OCI-LY7 (cell line): ENCODE measurements around the gene B4GALNT2. TPM values are rescaled to one million over a fixed set of nuclear protein-coding genes. Genes with fewer than 3 reads are reported as not detected.

Source experiments
- BruUV-seq: library from RNA; stranded (reverse); fragments of 400-500 nt; replicated peaks from 2 replicates; lab custom pipeline; 2021; lab: Mats Ljungman, UMichigan
- CTCF ChIA-PET: fragments of 300-600 bp; sonication (Branson Sonifier 250); formaldehyde crosslinking; loops from one replicate; lab custom pipeline; 2022; ENCODE audit warnings: antibody characterized with exemption; ENCODE audit not compliant: unreplicated experiment; lab: Charles Lee
- POLR2A ChIA-PET: fragments of 300-600 bp; sonication (Branson Sonifier 250); formaldehyde crosslinking; loops from one replicate; lab custom pipeline; 2022; ENCODE audit warnings: antibody characterized with exemption; lab: Charles Lee
- DNase-seq: peaks from one replicate; pipeline ENCODE4 v3.0.0-alpha.2; 2015; ENCODE audit warnings: low spot score
- H2AFZ ChIP-seq: fragments of 200-600 bp; sonication (generic), shearing (Covaris generic); 2 replicates; pipeline ENCODE4 v1.6.1; 2014; ENCODE audit warnings: mild to moderate bottlenecking, antibody characterized with exemption, low read length, moderate library complexity
- H3K27ac ChIP-seq: fragments of 200-600 bp; sonication (generic); 2 replicates; pipeline ENCODE4 v1.5.1; 2014; ENCODE audit warnings: mixed run types, low read depth, mild to moderate bottlenecking, moderate library complexity, low read length, inconsistent platforms; ENCODE audit not compliant: poor library complexity, severe bottlenecking
- H3K36me3 ChIP-seq: fragments of 200-600 bp; sonication (generic); 2 replicates; pipeline ENCODE4 v1.6.1; 2014; ENCODE audit warnings: mild to moderate bottlenecking, antibody characterized with exemption, low read length, moderate library complexity, mixed read lengths; ENCODE audit not compliant: insufficient read depth
- H3K4me1 ChIP-seq: fragments of 200-600 bp; sonication (generic); 2 replicates; pipeline ENCODE4 v1.5.1; 2014; ENCODE audit warnings: mild to moderate bottlenecking, low read length; ENCODE audit not compliant: insufficient read depth, poor library complexity, severe bottlenecking
- H3K4me2 ChIP-seq: fragments of 200-600 bp; sonication (generic); 2 replicates; pipeline ENCODE4 v1.6.1; 2014; ENCODE audit warnings: mild to moderate bottlenecking, low read length
- H3K4me3 ChIP-seq: fragments of 200-600 bp; sonication (generic); 2 replicates; pipeline ENCODE4 v1.5.1; 2014; ENCODE audit warnings: mild to moderate bottlenecking, low read depth, low read length; ENCODE audit not compliant: poor library complexity, severe bottlenecking
- H3K79me2 ChIP-seq: fragments of 200-600 bp; sonication (generic); 2 replicates; pipeline ENCODE4 v1.6.1; 2016; ENCODE audit warnings: low read depth, mild to moderate bottlenecking, low read length, moderate library complexity, mixed read lengths; ENCODE audit not compliant: insufficient read depth
- H3K9me2 ChIP-seq: fragments of 200-600 bp; sonication (generic); 2 replicates; pipeline ENCODE4 v1.6.1; 2016; ENCODE audit warnings: mild to moderate bottlenecking, low read length, mixed read lengths; ENCODE audit not compliant: insufficient read depth
- H3K9me3 ChIP-seq: fragments of 200-600 bp; sonication (generic); 2 replicates; pipeline ENCODE4 v1.6.1; 2014; ENCODE audit warnings: mild to moderate bottlenecking, mixed run types, low read length, mixed read lengths
- H4K20me1 ChIP-seq: fragments of 200-600 bp; sonication (generic); 2 replicates; pipeline ENCODE4 v1.6.1; 2014; ENCODE audit warnings: mild to moderate bottlenecking, antibody characterized with exemption, low read length, moderate library complexity, mixed read lengths; ENCODE audit not compliant: insufficient read depth
- CTCF ChIP-seq: fragments of 200-600 bp; sonication (generic); conservative IDR thresholded peaks from 2 replicates; pipeline ENCODE4 v1.5.1; 2014; ENCODE audit warnings: mild to moderate bottlenecking, antibody characterized with exemption, low read length, moderate library complexity, mixed read lengths
- EZH2phosphoT487 ChIP-seq: fragments of 200-600 bp; sonication (generic); IDR thresholded peaks from 2 replicates; pipeline ENCODE4 v1.6.1; 2018; ENCODE audit warnings: low read depth, borderline replicate concordance, mild to moderate bottlenecking, mixed run types, antibody characterized with exemption, low read length, moderate library complexity, mixed read lengths
- intact Hi-C: fragments of 100-400 bp; cut with micrococcal nuclease; formaldehyde crosslinking; loops from one replicate; pipeline ENCODE4 v1.10.0; 2022; ENCODE audit not compliant: unreplicated experiment
- total RNA-seq, 2 experiments: library from RNA; depleted of rRNA in 1 of 2; stranded (reverse); fragments of >200 nt in 1 of 2; shearing (Covaris generic) in 1 of 2; gene quantifications; 2 replicates each; pipeline ENCODE4 v1.2.3, GENCODE V29; 2014 to 2022

Gene B4GALNT2
- total RNA-seq, 2 experiments from 2014 or later: not detected

GRCh38 chr17:49146620-49147306, 14.2 kb downstream of the B4GALNT2 start:
- H3K9me2 ChIP-seq: no peaks in the 10 kb centered on the region
- no peak overlapping the region for H2AFZ ChIP-seq
- DNase-seq: no peak
- H4K20me1 ChIP-seq: no peaks in the 10 kb centered on the region
- intact Hi-C loops: no loop called here
- H3K79me2 ChIP-seq: no peaks in the 10 kb centered on the region
- TF ChIP-seq CTCF (no peak), EZH2phosphoT487 (no peak)
- H3K9me3 ChIP-seq: no peaks in the 10 kb centered on the region
- ChIA-PET POLR2A (interaction anchor here (0.7 to 1.4 kb wide), 2 partner anchors 16 to 30 kb away, joined by 3 to 5 read pairs; no protein-coding TSS in a partner anchor), CTCF (no interaction called here)
- no peaks in the 10 kb centered on the region for H3K4me1 ChIP-seq
- H3K36me3 ChIP-seq: no peaks in the 10 kb centered on the region
- no peak overlapping the region for H3K4me3 ChIP-seq
- H3K4me2 ChIP-seq: no peak overlapping the region
- BruUV-seq: no TSS peak
- H3K27ac ChIP-seq: no peak overlapping the region

GRCh38 chr17:49148171-49148570, 15.6 kb downstream of the B4GALNT2 start:
- ChIA-PET POLR2A (interaction anchor here (1.4 kb wide), 1 partner anchor 31 kb away, joined by 5 read pairs; no protein-coding TSS in a partner anchor), CTCF (no interaction called here)
- H3K9me2 ChIP-seq: no peaks in the 10 kb centered on the region
- no peak overlapping the region for H3K4me2 ChIP-seq
- no peaks in the 10 kb centered on the region for H3K36me3 ChIP-seq
- H3K9me3 ChIP-seq: no peaks in the 10 kb centered on the region
- intact Hi-C loops: no loop called here
- no peaks in the 10 kb centered on the region for H3K4me1 ChIP-seq
- BruUV-seq: no TSS peak
- H3K79me2 ChIP-seq: no peaks in the 10 kb centered on the region
- TF ChIP-seq CTCF (no peak), EZH2phosphoT487 (no peak)
- H3K4me3 ChIP-seq: no peak overlapping the region
- no peaks in the 10 kb centered on the region for H4K20me1 ChIP-seq
- no peak for DNase-seq
- H2AFZ ChIP-seq: no peak overlapping the region
- no peak overlapping the region for H3K27ac ChIP-seq

- CTCF ChIA-PET: no interaction called here
- Histone ChIP-seq H3K79me2 (no peaks in the 10 kb centered on the region), H3K9me3 (no peaks in the 10 kb centered on the region), H3K36me3 (no peaks in the 10 kb centered on the region), H3K9me2 (no peaks in the 10 kb centered on the region), H2AFZ (no peak overlapping the region), H3K4me1 (no peaks in the 10 kb centered on the region), H3K4me3 (no peak overlapping the region), H4K20me1 (no peaks in the 10 kb centered on the region), H3K4me2 (no peak overlapping the region), H3K27ac (no peak overlapping the region)
- BruUV-seq: no TSS peak
- DNase-seq: no peak
- TF ChIP-seq EZH2phosphoT487 (no peak), CTCF (no peak)
- POLR2A ChIA-PET: interaction anchor here (0.6 kb wide), 1 partner anchor 91 kb away, joined by 5 read pairs; no protein-coding TSS in a partner anchor
- intact Hi-C loops: no loop called here
These were observed 19.4 kb downstream of the B4GALNT2 start for GRCh38 chr17:49151996-49152395.
